H1 (cell line): ENCODE data around the gene CHMP5. TPM values are rescaled to one million over a fixed set of nuclear protein-coding genes. Genes with fewer than 3 reads are reported as not detected.

ENCODE experiments used
- CTCF ChIA-PET: fragments of 300-600 bp; sonication (Branson Sonifier 250); formaldehyde crosslinking; loops from one replicate; lab custom pipeline; 2021; ENCODE audit not compliant: partially characterized antibody; lab: Charles Lee
- POLR2A ChIA-PET: fragments of 300-600 bp; sonication (Branson Sonifier 250); formaldehyde crosslinking; loops from one replicate; lab custom pipeline; 2021; ENCODE audit warnings: inconsistent platforms; ENCODE audit not compliant: partially characterized antibody; lab: Charles Lee
- DNase-seq, 2 experiments: peaks; one replicate each; pipeline versions ENCODE4 v3.0.0 to v3.0.0-alpha.2; 2010 to 2022; ENCODE audit warnings: low spot score in 2 of 2, low read depth in 1 of 2, mixed read lengths in 1 of 2
- FAIRE-seq: peaks from 2 replicates; lab custom pipeline; 2011; peaks lifted over from hg19 to GRCh38; lab: Jason Lieb, UNC
- H2AFZ ChIP-seq: 2 replicates; pipeline ENCODE4 v1.8.1; 2012; ENCODE audit warnings: low read length, inconsistent platforms
- H2AK5ac ChIP-seq: 2 replicates; pipeline ENCODE4 v1.6.1; 2013; ENCODE audit warnings: low read depth, low read length
- H2BK120ac ChIP-seq: replicated peaks from 2 replicates; pipeline ENCODE3; 2013; ENCODE audit warnings: low read depth, low read length, inconsistent platforms
- H2BK12ac ChIP-seq: 2 replicates; pipeline ENCODE4 v1.6.1; 2013; ENCODE audit warnings: low read depth, low read length
- H2BK15ac ChIP-seq: 2 replicates; pipeline ENCODE4 v1.6.1; 2013; ENCODE audit warnings: low read length
- H2BK20ac ChIP-seq: 2 replicates; pipeline ENCODE4 v1.6.1; 2013; ENCODE audit warnings: low read length
- H2BK5ac ChIP-seq: 2 replicates; pipeline ENCODE4 v1.6.1; 2013; ENCODE audit warnings: low read depth, low read length
- H3K14ac ChIP-seq: 2 replicates; pipeline ENCODE4 v1.6.1; 2013; ENCODE audit warnings: inconsistent platforms; ENCODE audit not compliant: insufficient read length
- H3K18ac ChIP-seq: 2 replicates; pipeline ENCODE4 v1.6.1; 2013; ENCODE audit warnings: low read length; ENCODE audit errors: extremely low read depth
- H3K23ac ChIP-seq: 2 replicates; pipeline ENCODE4 v1.6.1; 2013; ENCODE audit warnings: inconsistent platforms; ENCODE audit not compliant: insufficient read length
- H3K23me2 ChIP-seq: 2 replicates; pipeline ENCODE4 v1.6.1; 2013; ENCODE audit warnings: low read depth, low read length
- H3K27ac ChIP-seq: 2 replicates; pipeline ENCODE4 v1.6.1; 2011; ENCODE audit warnings: low read depth, low read length, inconsistent platforms
- H3K27me3 ChIP-seq, 4 experiments: replicated peaks in 1 of 4; 1 replicate in 1 of 4; 2 replicates in 3 of 4; pipeline versions ENCODE4 v1.6.1 to v1.8.1; 2011 to 2013; ENCODE audit warnings: low read length in 3 of 4, mild to moderate bottlenecking in 3 of 4, inconsistent platforms in 2 of 4, mixed read lengths in 2 of 4, moderate library complexity in 1 of 4; ENCODE audit not compliant: control insufficient read depth in 3 of 4, insufficient read depth in 3 of 4; ENCODE audit errors: extremely low read depth in 1 of 4
- H3K36me3 ChIP-seq, 4 experiments: 2 replicates each; pipeline versions ENCODE4 v1.6.1 to v1.8.1; 2011 to 2013; ENCODE audit warnings: mild to moderate bottlenecking in 4 of 4, low read length in 3 of 4, moderate library complexity in 2 of 4, control low read depth in 1 of 4, inconsistent platforms in 1 of 4; ENCODE audit not compliant: insufficient read depth in 4 of 4, control insufficient read depth in 2 of 4
- H3K4ac ChIP-seq: replicated peaks from 2 replicates; pipeline ENCODE3; 2013; ENCODE audit warnings: low read length, low read depth, mixed read lengths, inconsistent platforms; ENCODE audit not compliant: insufficient read length
- H3K4me1 ChIP-seq, 4 experiments: replicated peaks in 1 of 4; 1 replicate in 1 of 4; 2 replicates in 3 of 4; pipeline versions ENCODE4 v1.6.1 to v1.8.1; 2011 to 2013; ENCODE audit warnings: low read length in 3 of 4, inconsistent platforms in 2 of 4, mixed read lengths in 1 of 4; ENCODE audit not compliant: insufficient read depth in 4 of 4, control insufficient read depth in 3 of 4
- H3K4me2 ChIP-seq, 2 experiments: 2 replicates each; pipeline versions ENCODE4 v1.6.1 to v1.8.1; 2011 to 2013; ENCODE audit warnings: low read depth in 2 of 2, low read length in 2 of 2, control low read depth in 1 of 2, inconsistent platforms in 1 of 2, mild to moderate bottlenecking in 1 of 2; ENCODE audit not compliant: insufficient read depth in 1 of 2
- H3K4me3 ChIP-seq, 4 experiments: fragments of 200-600, 300-600 bp in 1 of 4; sonication (generic), shearing (Covaris generic), sonication (Bioruptor Twin) in 1 of 4; 2 replicates each; pipeline versions ENCODE4 v1.5.1 to v1.8.1; 2011 to 2016; ENCODE audit warnings: low read length in 4 of 4, low read depth in 3 of 4, control low read depth in 2 of 4, inconsistent platforms in 2 of 4, mild to moderate bottlenecking in 2 of 4, mixed read lengths in 1 of 4, moderate library complexity in 1 of 4; ENCODE audit not compliant: insufficient read depth in 2 of 4; ENCODE audit errors: extremely low read depth in 1 of 4
- H3K56ac ChIP-seq: replicated peaks from 2 replicates; pipeline ENCODE3; 2013; ENCODE audit warnings: low read depth, mild to moderate bottlenecking, mixed read lengths, low read length, inconsistent platforms; ENCODE audit not compliant: insufficient read length
- H3K79me1 ChIP-seq: 2 replicates; pipeline ENCODE4 v1.6.1; 2013; ENCODE audit warnings: low read depth, low read length, control low read depth
- H3K79me2 ChIP-seq, 2 experiments: 2 replicates each; pipeline versions ENCODE4 v1.6.1 to v1.8.1; 2012 to 2013; ENCODE audit warnings: low read length in 2 of 2, mild to moderate bottlenecking in 2 of 2, inconsistent platforms in 1 of 2; ENCODE audit not compliant: insufficient read depth in 2 of 2, control insufficient read depth in 1 of 2
- H3K9ac ChIP-seq, 4 experiments: replicated peaks in 1 of 4; 1 replicate in 1 of 4; 2 replicates in 3 of 4; pipeline versions ENCODE4 v1.6.1 to v1.8.1; 2011 to 2013; ENCODE audit warnings: low read depth in 3 of 4, low read length in 3 of 4, control low read depth in 2 of 4, mild to moderate bottlenecking in 2 of 4, moderate library complexity in 2 of 4, inconsistent platforms in 1 of 4; ENCODE audit errors: extremely low read depth in 1 of 4
- H3K9me3 ChIP-seq, 2 experiments: 2 replicates each; pipeline versions ENCODE4 v1.6.1 to v1.8.1; 2012 to 2013; ENCODE audit warnings: mild to moderate bottlenecking in 2 of 2, moderate library complexity in 2 of 2, control low read depth in 1 of 2, inconsistent platforms in 1 of 2, low read depth in 1 of 2, low read length in 1 of 2, mixed read lengths in 1 of 2; ENCODE audit not compliant: insufficient read depth in 2 of 2
- H4K20me1 ChIP-seq, 2 experiments: replicated peaks in 1 of 2; 2 replicates each; pipeline versions ENCODE3 to v1.8.1; 2011 to 2013; ENCODE audit warnings: inconsistent platforms in 2 of 2, low read length in 2 of 2, mild to moderate bottlenecking in 1 of 2; ENCODE audit not compliant: insufficient read depth in 2 of 2, control insufficient read depth in 1 of 2
- H4K5ac ChIP-seq: 2 replicates; pipeline ENCODE4 v1.6.1; 2013; ENCODE audit warnings: low read length, low read depth, mixed read lengths, inconsistent platforms; ENCODE audit not compliant: insufficient read length
- H4K8ac ChIP-seq: 2 replicates; pipeline ENCODE4 v1.8.0; 2013; ENCODE audit warnings: mild to moderate bottlenecking, moderate library complexity, low read length, inconsistent platforms; ENCODE audit not compliant: insufficient read depth; ENCODE audit errors: extremely low read depth
- H4K91ac ChIP-seq: replicated peaks from 2 replicates; pipeline ENCODE3; 2013; ENCODE audit warnings: low read length, mixed read lengths, inconsistent platforms; ENCODE audit not compliant: insufficient read length
- RXRA ChIP-seq: IDR thresholded peaks from 2 replicates; pipeline ENCODE4 v1.6.1; 2011; ENCODE audit warnings: low read depth, mild to moderate bottlenecking, low read length, moderate library complexity; ENCODE audit not compliant: insufficient read depth
- SIRT6 ChIP-seq: IDR thresholded peaks from one replicate; pipeline ENCODE4 v1.7.1; 2012; ENCODE audit warnings: low read length, inconsistent platforms
- TBP ChIP-seq: IDR thresholded peaks from 2 replicates; pipeline ENCODE4 v1.6.1; 2011; ENCODE audit warnings: low read depth, low read length, improper control_type of control experiment
- TEAD4 ChIP-seq: IDR thresholded peaks from 2 replicates; pipeline ENCODE4 v1.6.1; 2012; ENCODE audit warnings: low read depth, low read length, inconsistent platforms, mixed read lengths
- WGBS, 2 experiments: shearing (Covaris generic) in 1 of 2; methylation state at CpG; one replicate each; pipeline versions ENCODE4 v1.1.6 to v1.1.7; 2013 to 2015; ENCODE audit warnings: low lambda C conversion rate in 2 of 2, mixed read lengths in 2 of 2, inconsistent platforms in 1 of 2, low coverage in 1 of 2, missing lambda C conversion rate in 1 of 2; ENCODE audit not compliant: insufficient replicate concordance in 2 of 2, insufficient coverage in 1 of 2, insufficient read length in 1 of 2; ENCODE audit errors: extremely low coverage in 1 of 2, missing lambda C conversion rate in 1 of 2; 5-methylcytosine and 5-hydroxymethylcytosine counted together
- polyA plus RNA-seq, 7 experiments: library from polyadenylated mRNA; depleted of rRNA in 3 of 7; stranded (reverse) in 5 of 7; unstranded in 2 of 7; fragments of >200 nt in 5 of 7; fragments of 200-250 nt in 2 of 7; gene quantifications; 1 replicate in 5 of 7; 2 replicates in 1 of 7; 4 replicates in 1 of 7; pipeline versions ENCODE4 v1.2.1 to v1.2.3, GENCODE V29; 2011 to 2013; ENCODE audit warnings: missing spikeins in 2 of 7, mixed read lengths in 2 of 7
- total RNA-seq: library from RNA; stranded (reverse); fragmentation: NEBNext Ultra II Directional; extraction: Animal tissue kit (Norgen Biotek cat#: 25700); gene quantifications from 2 replicates; pipeline ENCODE4 v1.2.1, GENCODE V29; 2021

Gene CHMP5
- total and polyA plus RNA-seq, 2 of the 8 experiments (the other 6 are each of a cell fraction or from before 2014, with no cell fraction given) = 25.0 to 47.3 TPM

- TF ChIP-seq TBP (no peak), SIRT6 (no peak), RXRA (no peak), TEAD4 (no peak)
- H3K9me3 ChIP-seq = no peaks in the 10 kb centered on the region
- no peaks in the 10 kb centered on the region for H3K79me2 ChIP-seq
- no peak overlapping the region for H3K27ac ChIP-seq
- no peaks in the 10 kb centered on the region for H3K27me3 ChIP-seq
- no peak overlapping the region for H3K14ac ChIP-seq
- no peak overlapping the region for H2BK12ac ChIP-seq
- H2BK120ac ChIP-seq = no peak overlapping the region
- no peaks in the 10 kb centered on the region for H3K23me2 ChIP-seq
- POLR2A ChIA-PET = no interaction called here
- no peak overlapping the region for H3K18ac ChIP-seq
- FAIRE-seq (no peak), DNase-seq (no peak)
- no peak overlapping the region for H3K9ac ChIP-seq
- H3K79me1 ChIP-seq = no peaks in the 10 kb centered on the region
- H2BK20ac ChIP-seq = no peak overlapping the region
- H2AK5ac ChIP-seq = no peak overlapping the region
- no peak overlapping the region for H2AFZ ChIP-seq
- H4K20me1 ChIP-seq = peaks cover 0 to 1% of the 10 kb centered on the region in 2 experiments
- no peaks in the 10 kb centered on the region for H3K4me1 ChIP-seq
- peaks cover 10 to 41% (median 22%) of the 10 kb centered on the region in 4 experiments for H3K36me3 ChIP-seq
- H2BK5ac ChIP-seq = no peak overlapping the region
- no peak overlapping the region for H3K56ac ChIP-seq
- CTCF ChIA-PET = no interaction called here
- H3K4me3 ChIP-seq = no peak overlapping the region
- no peak overlapping the region for H3K4ac ChIP-seq
- no peak overlapping the region for H3K4me2 ChIP-seq
- H4K8ac ChIP-seq = no peak overlapping the region
- WGBS, 2 experiments = 90% methylated on average over 3 of the region's 3 CpGs; no CpG with 5 or more reads in 1 of the 2 experiments
- H2BK15ac ChIP-seq = no peak overlapping the region
- H4K5ac ChIP-seq = no peak overlapping the region
- H3K23ac ChIP-seq = no peak overlapping the region
- no peak overlapping the region for H4K91ac ChIP-seq
These were observed 66.6 kb downstream of the CHMP5 start for GRCh38 chr9:33331377-33331891.

Other genes with a start within 250 kb of the CHMP5 start
- gene DNAJA1, start 239.8 kb upstream of the CHMP5 start, total RNA-seq = 159 and 169 TPM in 2 replicates
- gene DNAJA1, start 239.8 kb upstream of the CHMP5 start, polyA plus RNA-seq (2011; rRNA removed) = 26.4 and 54.4 TPM in 2 replicates
- gene SMU1, start 188.4 kb upstream of the CHMP5 start, total RNA-seq = 25.2 and 26.0 TPM in 2 replicates
- 6.5 and 8.4 TPM in 2 replicates for gene SMU1, start 188.4 kb upstream of the CHMP5 start, polyA plus RNA-seq (2011; rRNA removed)
- gene B4GALT1, start 97.7 kb upstream of the CHMP5 start, total RNA-seq = 17.9 and 18.2 TPM in 2 replicates
- gene B4GALT1, start 97.7 kb upstream of the CHMP5 start, polyA plus RNA-seq (2011; rRNA removed) = 12.6 and 12.8 TPM in 2 replicates
- not detected in 2 replicates for gene SPINK4, start 24.9 kb upstream of the CHMP5 start, total RNA-seq
- gene SPINK4, start 24.9 kb upstream of the CHMP5 start, polyA plus RNA-seq (2011; rRNA removed) = not detected in 2 replicates
- gene BAG1, start 341 bp upstream of the CHMP5 start, total RNA-seq = 59.8 and 61.5 TPM in 2 replicates
- gene BAG1, start 341 bp upstream of the CHMP5 start, polyA plus RNA-seq (2011; rRNA removed) = 14.7 and 18.3 TPM in 2 replicates
- 26.1 and 28.4 TPM in 2 replicates for gene NFX1, start 25.5 kb downstream of the CHMP5 start, total RNA-seq
- gene NFX1, start 25.5 kb downstream of the CHMP5 start, polyA plus RNA-seq (2011; rRNA removed) = 19.2 and 19.4 TPM in 2 replicates
- gene AQP7, start 137.5 kb downstream of the CHMP5 start, total RNA-seq = not detected in 2 replicates
- 0.38 TPM in 1 of 2 replicates, not detected in the other for gene AQP7, start 137.5 kb downstream of the CHMP5 start, polyA plus RNA-seq (2011; rRNA removed)
- gene AQP3, start 182.5 kb downstream of the CHMP5 start, total RNA-seq = 2.6 and 3.0 TPM in 2 replicates
- gene AQP3, start 182.5 kb downstream of the CHMP5 start, polyA plus RNA-seq (2011; rRNA removed) = 6.4 and 7.6 TPM in 2 replicates
- 55.0 and 57.9 TPM in 2 replicates for gene NOL6, start 208.9 kb downstream of the CHMP5 start, total RNA-seq
- gene NOL6, start 208.9 kb downstream of the CHMP5 start, polyA plus RNA-seq (2011; rRNA removed) = 44.0 and 50.5 TPM in 2 replicates